PFSK-1 (cell line): ENCODE data around the gene AFAP1L1.

Experiments used
- FOXP2 ChIP-seq: optimal IDR thresholded peaks from 2 replicates; pipeline ENCODE3; 2011; ENCODE audit warnings: borderline replicate concordance, control low read depth, inconsistent platforms; ENCODE audit not compliant: insufficient read depth; ENCODE audit errors: extremely low read length, extremely low read depth
- POLR2AphosphoS5 ChIP-seq: IDR thresholded peaks from 2 replicates; pipeline ENCODE4 v1.6.1; 2012; ENCODE audit warnings: low read depth, mild to moderate bottlenecking, control low read depth, low read length, moderate library complexity
- REST ChIP-seq, 2 experiments: IDR thresholded peaks; 2 replicates each; pipeline versions ENCODE4 v1.6.1 to v1.8.0; 2011 to 2012; ENCODE audit warnings: low read depth in 2 of 2, low read length in 2 of 2, control low read depth in 1 of 2, inconsistent platforms in 1 of 2, mild to moderate bottlenecking in 1 of 2, moderate library complexity in 1 of 2; ENCODE audit not compliant: insufficient read depth in 1 of 2
- SIN3A ChIP-seq: IDR thresholded peaks from 2 replicates; pipeline ENCODE4 v1.6.1; 2012; ENCODE audit warnings: mild to moderate bottlenecking, low read length, moderate library complexity, borderline replicate concordance; ENCODE audit not compliant: insufficient read depth
- TAF1 ChIP-seq: IDR thresholded peaks from 2 replicates; pipeline ENCODE4 v1.6.1; 2012; ENCODE audit warnings: low read length, control low read depth, borderline replicate concordance; ENCODE audit not compliant: insufficient read depth

The AFAP1L1 gene

DNA sequence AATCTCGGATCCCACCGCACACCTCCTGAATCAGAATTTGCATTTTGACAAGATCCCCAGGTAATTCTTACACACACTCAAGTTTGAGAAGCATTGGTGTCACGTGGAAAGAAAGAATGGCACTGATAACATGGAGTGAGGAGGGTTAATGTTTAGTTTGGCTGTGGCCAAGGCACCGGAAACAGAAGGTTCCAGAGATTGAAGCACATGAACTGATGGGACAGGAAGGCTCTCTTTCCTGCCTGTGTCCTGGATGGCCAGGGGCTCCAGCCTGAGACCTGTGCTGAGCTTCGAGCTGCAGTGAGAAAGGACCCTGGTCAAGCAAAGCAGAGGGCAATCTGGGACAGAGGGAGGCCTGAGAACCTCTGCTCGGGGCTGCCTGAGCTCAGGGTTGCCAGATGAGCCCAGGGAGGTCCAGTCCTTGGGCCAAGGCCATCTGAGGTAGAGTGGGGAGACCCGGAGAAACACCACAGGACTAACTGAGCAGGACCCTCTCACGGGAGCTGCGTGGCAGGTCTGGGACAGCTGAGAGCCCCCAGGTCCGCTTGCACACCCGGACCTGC lies 27.3 kb downstream of the AFAP1L1 start:
- TF ChIP-seq REST (IDR thresholded peaks at IDR 0.05; ENCODE audit: insufficient read depth in 1 of 2, low read depth in 2 of 2, low read length in 2 of 2) = no peak
- no peak for TF ChIP-seq POLR2AphosphoS5
- no peak for TF ChIP-seq SIN3A
- TF ChIP-seq FOXP2 = no peak
- TF ChIP-seq TAF1 = no peak

DNA sequence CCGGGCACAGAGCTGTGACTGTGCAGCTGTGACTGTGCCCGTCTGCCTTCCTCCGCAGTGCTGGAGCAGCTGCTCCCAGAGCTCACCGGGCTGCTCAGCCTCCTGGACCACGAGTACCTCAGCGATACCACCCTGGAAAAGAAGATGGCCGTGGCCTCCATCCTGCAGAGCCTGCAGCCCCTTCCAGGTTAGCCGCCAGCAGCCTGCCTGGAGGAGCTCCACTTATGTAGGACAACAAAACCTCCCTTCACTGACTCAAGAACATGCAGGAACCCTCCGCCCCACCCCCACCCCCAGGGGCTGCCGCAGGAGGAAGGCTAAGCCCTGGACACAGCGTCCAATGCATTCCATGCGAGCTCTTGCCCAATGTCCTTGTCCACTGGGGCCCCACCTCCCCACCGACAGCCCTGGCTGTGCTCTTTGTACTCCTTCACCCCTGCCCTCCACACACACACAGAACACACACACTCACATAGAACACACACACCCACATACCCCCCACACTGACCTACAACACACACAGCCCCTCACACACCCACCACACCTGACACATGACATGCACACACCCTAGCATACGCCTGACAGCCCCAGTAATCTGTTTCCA lies 27.9 kb downstream of the AFAP1L1 start:
- TF ChIP-seq FOXP2 (no peak), REST (IDR thresholded peaks at IDR 0.05; ENCODE audit: insufficient read depth in 1 of 2, low read depth in 2 of 2, low read length in 2 of 2) (no peak), SIN3A (no peak), TAF1 (no peak)

GRCh38 chr5:149300441-149300840 lies 28.8 kb downstream of the AFAP1L1 start:
- TF ChIP-seq REST (IDR thresholded peaks at IDR 0.05; ENCODE audit: insufficient read depth in 1 of 2, low read depth in 2 of 2, low read length in 2 of 2) (no peak), SIN3A (no peak), FOXP2 (no peak), TAF1 (no peak), POLR2AphosphoS5 (no peak)

DNA sequence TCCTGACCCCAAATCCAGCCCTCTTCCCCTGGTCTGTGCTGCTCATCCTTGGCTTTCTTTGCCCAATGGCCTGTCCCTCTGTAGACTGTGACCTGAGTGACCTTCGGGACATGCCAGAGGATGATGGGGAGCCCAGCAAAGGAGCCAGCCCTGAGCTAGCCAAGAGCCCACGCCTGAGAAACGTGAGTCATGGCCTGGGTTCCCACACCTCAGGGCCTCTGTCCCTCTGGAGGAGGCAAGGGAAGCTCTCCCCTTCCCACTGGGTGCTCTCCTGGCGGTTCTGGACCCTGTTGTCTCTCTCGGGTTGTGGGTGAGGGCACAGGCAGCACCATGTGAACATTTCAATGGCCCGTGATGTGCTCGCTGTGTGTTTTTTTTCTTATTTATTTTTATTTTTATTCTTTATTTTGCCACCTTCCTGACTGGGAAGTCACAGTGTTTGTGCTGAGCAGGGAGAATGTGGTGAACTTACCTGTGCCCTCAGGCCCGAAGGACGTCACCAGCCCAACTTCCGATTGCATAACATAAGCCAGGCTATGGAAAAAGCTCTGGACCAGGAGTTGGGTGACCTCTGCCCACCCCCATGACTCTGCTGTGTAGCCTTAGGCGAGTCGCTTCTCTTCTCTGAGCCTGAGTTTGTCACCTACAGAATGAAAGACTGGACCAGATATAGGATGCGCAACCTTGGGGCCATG lies 29.5 kb downstream of the AFAP1L1 start:
- TF ChIP-seq TAF1 = no peak
- no peak for TF ChIP-seq POLR2AphosphoS5
- TF ChIP-seq FOXP2 = no peak
- no peak for TF ChIP-seq SIN3A
- TF ChIP-seq REST (IDR thresholded peaks at IDR 0.05; ENCODE audit: insufficient read depth in 1 of 2, low read depth in 2 of 2, low read length in 2 of 2) = no peak
